Neural cell (in vitro differentiated cells): ENCODE results near the gene RNF145. TPM values are rescaled to one million over a fixed set of nuclear protein-coding genes. Genes with fewer than 3 reads are reported as not detected.

ENCODE experiments used
- H2AFZ ChIP-seq: fragments of 200-600, 300-800 bp; sonication (generic), shearing (Covaris generic); 2 replicates; pipeline ENCODE4 v1.6.0; 2014; ENCODE audit warnings: low read depth, mild to moderate bottlenecking, antibody characterized with exemption, low read length, moderate library complexity
- H3F3A ChIP-seq: fragments of 200-600 bp; shearing (Covaris generic); 2 replicates; pipeline ENCODE4 v1.6.1; 2016; ENCODE audit warnings: mild to moderate bottlenecking, moderate library complexity, mixed read lengths, antibody characterized with exemption, low read length; ENCODE audit not compliant: insufficient read depth, poor library complexity, severe bottlenecking
- H3K27ac ChIP-seq: fragments of 200-600, 300-800 bp; sonication (generic), shearing (Covaris generic); 2 replicates; pipeline ENCODE4 v1.5.1; 2014; ENCODE audit warnings: mild to moderate bottlenecking, low read length, moderate library complexity
- H3K27me3 ChIP-seq: fragments of 300-800, 200-600 bp; sonication (generic), shearing (Covaris generic); 2 replicates; pipeline ENCODE4 v1.6.0; 2014; ENCODE audit warnings: mild to moderate bottlenecking, low read depth, low read length, moderate library complexity; ENCODE audit not compliant: insufficient read depth
- H3K36me3 ChIP-seq: fragments of 300-800, 200-600 bp; sonication (generic), shearing (Covaris generic); 2 replicates; pipeline ENCODE4 v1.5.1; 2014; ENCODE audit warnings: mild to moderate bottlenecking, antibody characterized with exemption, low read length, moderate library complexity; ENCODE audit not compliant: insufficient read depth
- H3K4me2 ChIP-seq: fragments of 300-800, 200-600 bp; sonication (generic), shearing (Covaris generic); 2 replicates; pipeline ENCODE4 v1.6.0; 2014; ENCODE audit warnings: mild to moderate bottlenecking, low read length
- H3K4me3 ChIP-seq: fragments of 300-800, 200-600 bp; sonication (generic), shearing (Covaris generic); 2 replicates; pipeline ENCODE4 v1.5.1; 2014; ENCODE audit warnings: mild to moderate bottlenecking, low read length, moderate library complexity
- H3K79me2 ChIP-seq: fragments of 200-600 bp; shearing (Covaris generic); replicated peaks from 2 replicates; pipeline ENCODE4 v1.6.0; 2014; ENCODE audit warnings: mild to moderate bottlenecking, low read length, moderate library complexity; ENCODE audit not compliant: insufficient read depth
- H3K9ac ChIP-seq: fragments of 300-800, 200-600 bp; sonication (generic), shearing (Covaris generic); 2 replicates; pipeline ENCODE4 v1.6.1; 2016; ENCODE audit warnings: mild to moderate bottlenecking, low read length, mixed read lengths
- H3K9me2 ChIP-seq: fragments of 200-600 bp; shearing (Covaris generic); 2 replicates; pipeline ENCODE4 v1.6.1; 2016; ENCODE audit warnings: mild to moderate bottlenecking, low read length, mixed read lengths; ENCODE audit not compliant: insufficient read depth
- H3K9me3 ChIP-seq: fragments of 200-600, 300-800 bp; sonication (generic), shearing (Covaris generic); 2 replicates; pipeline ENCODE4 v1.6.1; 2016; ENCODE audit warnings: mild to moderate bottlenecking, mixed run types, low read length, moderate library complexity, mixed read lengths
- H4K20me1 ChIP-seq: fragments of 200-600 bp; shearing (Covaris generic); 2 replicates; pipeline ENCODE4 v1.6.1; 2016; ENCODE audit warnings: mild to moderate bottlenecking, mixed run types; ENCODE audit not compliant: insufficient read depth
- EP300 ChIP-seq: fragments of 450-650 bp; conservative IDR thresholded peaks from 2 replicates; pipeline ENCODE4 v1.6.1; 2014; ENCODE audit warnings: antibody characterized with exemption, mild to moderate bottlenecking, moderate library complexity; ENCODE audit not compliant: poor library complexity, severe bottlenecking
- EZH2 ChIP-seq: fragments of 200-600, 300-800 bp; shearing (Covaris generic), sonication (generic); IDR thresholded peaks from 2 replicates; pipeline ENCODE4 v1.6.1; 2014; ENCODE audit warnings: antibody characterized with exemption, low read length, borderline replicate concordance, mild to moderate bottlenecking; ENCODE audit not compliant: insufficient read depth, poor library complexity, severe bottlenecking
- MXI1 ChIP-seq: fragments of 450-650 bp; conservative IDR thresholded peaks from 2 replicates; pipeline ENCODE4 v1.6.1; 2014; ENCODE audit warnings: antibody characterized with exemption, mild to moderate bottlenecking; ENCODE audit not compliant: poor library complexity, severe bottlenecking
- POLR2AphosphoS5 ChIP-seq: IDR thresholded peaks from 2 replicates; pipeline ENCODE4 v1.6.1; 2012
- RAD21 ChIP-seq: fragments of 450-650 bp; conservative IDR thresholded peaks from 2 replicates; pipeline ENCODE4 v1.6.1; 2014; ENCODE audit warnings: antibody characterized with exemption, mild to moderate bottlenecking, moderate library complexity
- SMC3 ChIP-seq: fragments of 450-650 bp; conservative IDR thresholded peaks from 2 replicates; pipeline ENCODE4 v1.6.1; 2014; ENCODE audit warnings: antibody characterized with exemption, mild to moderate bottlenecking, moderate library complexity; ENCODE audit not compliant: poor library complexity
- TAF1 ChIP-seq: IDR thresholded peaks from 2 replicates; pipeline ENCODE4 v1.6.1; 2012; ENCODE audit warnings: low read depth
- polyA plus RNA-seq: library from polyadenylated mRNA; depleted of rRNA; stranded (reverse); fragments of >200 nt; gene quantifications from 2 replicates; pipeline ENCODE4 v1.2.3, GENCODE V29; 2014
- TF ChIP-seq, protein P1 (sequence below): fragments of 450-650 bp; IDR thresholded peaks from 2 replicates; pipeline ENCODE4 v1.5.1; 2014; ENCODE audit warnings: antibody characterized with exemption, mild to moderate bottlenecking, moderate library complexity; ENCODE audit not compliant: poor library complexity, severe bottlenecking
- TF ChIP-seq, protein P2 (sequence below): IDR thresholded peaks from 2 replicates; pipeline ENCODE4 v1.6.1; 2012; ENCODE audit warnings: borderline replicate concordance

RNF145 gene
- polyA plus RNA-seq, 1 donor from 2014 or later, result 52.4 TPM

DNA sequence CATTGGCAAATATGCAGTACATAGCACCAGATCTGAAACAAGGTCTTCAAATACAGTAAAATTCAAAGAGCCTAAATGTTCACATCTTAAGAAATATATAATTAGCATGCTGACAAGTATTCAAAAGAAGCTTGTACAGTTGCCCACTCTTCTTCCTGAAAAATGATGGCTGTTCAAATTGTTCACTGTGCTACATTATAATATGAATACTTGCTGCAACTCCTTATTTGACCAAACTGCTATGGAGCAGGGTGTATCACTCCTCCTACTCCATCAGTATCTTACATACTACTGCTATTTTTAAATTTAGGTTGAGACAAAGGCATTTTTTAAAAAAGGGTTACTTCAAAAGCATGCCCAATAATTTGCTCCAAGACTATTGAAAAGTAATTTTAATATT lies 39.3 kb downstream of the RNF145 start:
- TF ChIP-seq MXI1, result no peak
- no peak for TF ChIP-seq RAD21
- no peak for TF ChIP-seq EP300
- TF ChIP-seq EZH2, result no peak
- no peak for TF ChIP-seq POLR2AphosphoS5
- TF ChIP-seq, protein P1, sequence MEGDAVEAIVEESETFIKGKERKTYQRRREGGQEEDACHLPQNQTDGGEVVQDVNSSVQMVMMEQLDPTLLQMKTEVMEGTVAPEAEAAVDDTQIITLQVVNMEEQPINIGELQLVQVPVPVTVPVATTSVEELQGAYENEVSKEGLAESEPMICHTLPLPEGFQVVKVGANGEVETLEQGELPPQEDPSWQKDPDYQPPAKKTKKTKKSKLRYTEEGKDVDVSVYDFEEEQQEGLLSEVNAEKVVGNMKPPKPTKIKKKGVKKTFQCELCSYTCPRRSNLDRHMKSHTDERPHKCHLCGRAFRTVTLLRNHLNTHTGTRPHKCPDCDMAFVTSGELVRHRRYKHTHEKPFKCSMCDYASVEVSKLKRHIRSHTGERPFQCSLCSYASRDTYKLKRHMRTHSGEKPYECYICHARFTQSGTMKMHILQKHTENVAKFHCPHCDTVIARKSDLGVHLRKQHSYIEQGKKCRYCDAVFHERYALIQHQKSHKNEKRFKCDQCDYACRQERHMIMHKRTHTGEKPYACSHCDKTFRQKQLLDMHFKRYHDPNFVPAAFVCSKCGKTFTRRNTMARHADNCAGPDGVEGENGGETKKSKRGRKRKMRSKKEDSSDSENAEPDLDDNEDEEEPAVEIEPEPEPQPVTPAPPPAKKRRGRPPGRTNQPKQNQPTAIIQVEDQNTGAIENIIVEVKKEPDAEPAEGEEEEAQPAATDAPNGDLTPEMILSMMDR, result no peak
- TF ChIP-seq SMC3, result no peak
- TF ChIP-seq, protein P2, sequence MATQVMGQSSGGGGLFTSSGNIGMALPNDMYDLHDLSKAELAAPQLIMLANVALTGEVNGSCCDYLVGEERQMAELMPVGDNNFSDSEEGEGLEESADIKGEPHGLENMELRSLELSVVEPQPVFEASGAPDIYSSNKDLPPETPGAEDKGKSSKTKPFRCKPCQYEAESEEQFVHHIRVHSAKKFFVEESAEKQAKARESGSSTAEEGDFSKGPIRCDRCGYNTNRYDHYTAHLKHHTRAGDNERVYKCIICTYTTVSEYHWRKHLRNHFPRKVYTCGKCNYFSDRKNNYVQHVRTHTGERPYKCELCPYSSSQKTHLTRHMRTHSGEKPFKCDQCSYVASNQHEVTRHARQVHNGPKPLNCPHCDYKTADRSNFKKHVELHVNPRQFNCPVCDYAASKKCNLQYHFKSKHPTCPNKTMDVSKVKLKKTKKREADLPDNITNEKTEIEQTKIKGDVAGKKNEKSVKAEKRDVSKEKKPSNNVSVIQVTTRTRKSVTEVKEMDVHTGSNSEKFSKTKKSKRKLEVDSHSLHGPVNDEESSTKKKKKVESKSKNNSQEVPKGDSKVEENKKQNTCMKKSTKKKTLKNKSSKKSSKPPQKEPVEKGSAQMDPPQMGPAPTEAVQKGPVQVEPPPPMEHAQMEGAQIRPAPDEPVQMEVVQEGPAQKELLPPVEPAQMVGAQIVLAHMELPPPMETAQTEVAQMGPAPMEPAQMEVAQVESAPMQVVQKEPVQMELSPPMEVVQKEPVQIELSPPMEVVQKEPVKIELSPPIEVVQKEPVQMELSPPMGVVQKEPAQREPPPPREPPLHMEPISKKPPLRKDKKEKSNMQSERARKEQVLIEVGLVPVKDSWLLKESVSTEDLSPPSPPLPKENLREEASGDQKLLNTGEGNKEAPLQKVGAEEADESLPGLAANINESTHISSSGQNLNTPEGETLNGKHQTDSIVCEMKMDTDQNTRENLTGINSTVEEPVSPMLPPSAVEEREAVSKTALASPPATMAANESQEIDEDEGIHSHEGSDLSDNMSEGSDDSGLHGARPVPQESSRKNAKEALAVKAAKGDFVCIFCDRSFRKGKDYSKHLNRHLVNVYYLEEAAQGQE, result no peak
- no peak for TF ChIP-seq TAF1
- Histone ChIP-seq H3K4me3 (no peak overlapping the region), H3K27me3 (no peaks in the 10 kb centered on the region), H4K20me1 (no peaks in the 10 kb centered on the region), H3K9ac (no peak overlapping the region), H3K9me3 (no peaks in the 10 kb centered on the region), H3F3A (no peaks in the 10 kb centered on the region), H2AFZ (no peak overlapping the region), H3K9me2 (no peaks in the 10 kb centered on the region), H3K79me2 (no peaks in the 10 kb centered on the region), H3K27ac (no peak overlapping the region), H3K4me2 (no peak overlapping the region), H3K36me3 (no peaks in the 10 kb centered on the region)

DNA sequence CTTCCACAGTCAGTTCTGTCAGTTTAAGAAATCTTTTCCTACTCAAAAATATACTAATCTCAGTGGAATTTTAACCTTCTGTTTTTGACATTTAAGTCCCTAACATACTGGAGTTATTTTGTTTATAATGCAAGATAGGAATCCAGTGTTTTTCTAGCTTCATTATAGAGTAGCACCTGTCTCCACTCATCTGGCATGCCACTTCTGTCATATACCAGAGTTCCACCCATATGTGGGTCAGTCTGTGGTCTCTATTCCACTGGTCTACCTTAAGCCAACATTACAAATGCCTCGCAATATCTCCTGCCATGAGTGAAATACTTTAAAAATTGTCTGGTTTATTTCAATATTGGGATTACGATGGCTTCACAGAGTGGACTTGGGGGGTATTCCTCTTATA lies 42.9 kb downstream of the RNF145 start:
- Histone ChIP-seq H3K27me3 (no peaks in the 10 kb centered on the region), H2AFZ (no peak overlapping the region), H3K79me2 (no peaks in the 10 kb centered on the region), H3K9ac (no peak overlapping the region), H3K4me3 (no peak overlapping the region), H3F3A (no peaks in the 10 kb centered on the region), H3K9me3 (no peaks in the 10 kb centered on the region), H4K20me1 (no peaks in the 10 kb centered on the region), H3K27ac (no peak overlapping the region), H3K36me3 (peaks cover 4% of the 10 kb centered on the region), H3K4me2 (no peak overlapping the region), H3K9me2 (no peaks in the 10 kb centered on the region)
- TF ChIP-seq, protein P1, result no peak
- TF ChIP-seq EZH2 (no peak), TAF1 (no peak), MXI1 (no peak), RAD21 (no peak), POLR2AphosphoS5 (no peak), EP300 (no peak), SMC3 (no peak)
- TF ChIP-seq, protein P2, result no peak
